HCT116 (cell line): ENCODE results near the gene DCST2. TPM values are rescaled to one million over a fixed set of nuclear protein-coding genes. Genes with fewer than 3 reads are reported as not detected.

ENCODE experiments used
- ATAC-seq: fragments of 200-7000 bp; cut with Tn5 transposase; 2 replicates; pipeline ENCODE4 v1.9.1; 2020; ENCODE audit warnings: mild to moderate bottlenecking, moderate library complexity
- BruUV-seq: library from RNA; stranded (reverse); fragments of 400-500 nt; replicated peaks from 2 replicates; lab custom pipeline; 2021; lab: Mats Ljungman, UMichigan
- CTCF ChIA-PET: fragments of 300-600 bp; sonication (Branson Sonifier 250); formaldehyde crosslinking; loops from one replicate; lab custom pipeline; 2021; ENCODE audit warnings: antibody characterized with exemption; lab: Charles Lee
- POLR2A ChIA-PET: fragments of 300-600, 350-600 bp; sonication (Branson Sonifier 250); formaldehyde crosslinking; loops from one replicate; lab custom pipeline; 2021; ENCODE audit warnings: antibody characterized with exemption; lab: Charles Lee
- RAD21 ChIA-PET, 2 experiments: fragments of 300-600 bp; sonication (Branson Sonifier 250); formaldehyde crosslinking; loops; one replicate each; lab custom pipeline; 2023; ENCODE audit warnings: low total read pairs in 2 of 2; ENCODE audit not compliant: uncharacterized antibody in 2 of 2, unreplicated experiment in 2 of 2, low non-redundant PET in 1 of 2; lab: Charles Lee
- DNase-seq: peaks from one replicate; pipeline ENCODE4 v3.0.0-alpha.2; 2010; ENCODE audit warnings: low read depth, low spot score
- H2AFZ ChIP-seq: fragments of 200-600 bp; shearing (Covaris generic), sonication (generic); 2 replicates; pipeline ENCODE4 v1.6.1; 2017; ENCODE audit warnings: low read depth, mixed run types, mixed read lengths, antibody characterized with exemption, low read length; ENCODE audit not compliant: poor library complexity, severe bottlenecking
- H3K27ac ChIP-seq: 2 replicates; pipeline ENCODE4 v1.5.1; 2012; ENCODE audit warnings: low read depth, low read length
- H3K27me3 ChIP-seq: fragments of 200-600 bp; sonication (generic); 2 replicates; pipeline ENCODE4 v1.6.1; 2016; ENCODE audit warnings: mixed run types, low read length, mixed read lengths; ENCODE audit not compliant: insufficient read depth
- H3K36me3 ChIP-seq, 2 experiments: fragments of 200-500 bp in 1 of 2; fragments of 200-600 bp in 1 of 2; sonication (Bioruptor generic) in 1 of 2; sonication (generic) in 1 of 2; 2 replicates each; pipeline versions ENCODE4 v1.5.1 to v1.6.1; 2014 to 2016; ENCODE audit warnings: low read length in 2 of 2, inconsistent platforms in 1 of 2, mixed read lengths in 1 of 2, mixed run types in 1 of 2; ENCODE audit not compliant: insufficient read depth in 2 of 2, control insufficient read depth in 1 of 2
- H3K4me1 ChIP-seq, 2 experiments: fragments of 200-600 bp in 1 of 2; sonication (generic) in 1 of 2; 2 replicates each; pipeline versions ENCODE4 v1.5.1 to v1.6.1; 2012 to 2017; ENCODE audit warnings: low read length in 2 of 2, inconsistent platforms in 1 of 2, mild to moderate bottlenecking in 1 of 2, mixed read lengths in 1 of 2, mixed run types in 1 of 2, moderate library complexity in 1 of 2; ENCODE audit not compliant: insufficient read depth in 2 of 2, control insufficient read depth in 1 of 2
- H3K4me2 ChIP-seq: fragments of 200-600 bp; sonication (generic); 2 replicates; pipeline ENCODE4 v1.6.1; 2017; ENCODE audit warnings: mixed run types, low read length, mixed read lengths
- H3K4me3 ChIP-seq, 2 experiments: fragments of 200-600 bp in 1 of 2; sonication (generic) in 1 of 2; replicated peaks in 1 of 2; 2 replicates each; pipeline ENCODE4 v1.5.1; 2011 to 2016; ENCODE audit warnings: low read length in 2 of 2, control low read depth in 1 of 2, low read depth in 1 of 2, mild to moderate bottlenecking in 1 of 2, mixed read lengths in 1 of 2, mixed run types in 1 of 2
- H3K79me2 ChIP-seq: fragments of 200-600 bp; sonication (generic); 2 replicates; pipeline ENCODE4 v1.6.1; 2017; ENCODE audit warnings: mild to moderate bottlenecking, mixed run types, low read length, moderate library complexity, mixed read lengths; ENCODE audit not compliant: insufficient read depth
- H3K9ac ChIP-seq: fragments of 200-600 bp; sonication (generic); 2 replicates; pipeline ENCODE4 v1.6.1; 2016; ENCODE audit warnings: low read length, mixed read lengths
- H3K9me2 ChIP-seq: fragments of 200-600 bp; sonication (generic), shearing (Covaris generic); 2 replicates; pipeline ENCODE4 v1.6.1; 2017; ENCODE audit warnings: mixed run types, mild to moderate bottlenecking, moderate library complexity; ENCODE audit not compliant: insufficient read depth
- H3K9me3 ChIP-seq, 2 experiments: fragments of 200-500 bp in 1 of 2; fragments of 200-600 bp in 1 of 2; sonication (Bioruptor generic) in 1 of 2; sonication (generic) in 1 of 2; 2 replicates each; pipeline ENCODE4 v1.6.1; 2014 to 2017; ENCODE audit warnings: low read length in 2 of 2, mixed read lengths in 2 of 2, inconsistent platforms in 1 of 2, low read depth in 1 of 2, mild to moderate bottlenecking in 1 of 2, mixed run types in 1 of 2, moderate library complexity in 1 of 2; ENCODE audit not compliant: control insufficient read depth in 1 of 2, insufficient read depth in 1 of 2
- H4K20me1 ChIP-seq: fragments of 200-600 bp; sonication (generic), shearing (Covaris generic); 2 replicates; pipeline ENCODE4 v1.6.1; 2017; ENCODE audit warnings: mixed run types, mild to moderate bottlenecking, moderate library complexity; ENCODE audit not compliant: insufficient read depth
- EGR1 ChIP-seq: IDR thresholded peaks from 2 replicates; pipeline ENCODE4 v1.6.1; 2012; ENCODE audit warnings: low read depth
- JUND ChIP-seq: IDR thresholded peaks from 2 replicates; pipeline ENCODE4 v1.6.1; 2012
- POLR2AphosphoS5 ChIP-seq: IDR thresholded peaks from 2 replicates; pipeline ENCODE4 v1.6.1; 2011; ENCODE audit warnings: mild to moderate bottlenecking, low read depth, low read length, moderate library complexity
- RAD21 ChIP-seq: IDR thresholded peaks from 2 replicates; pipeline ENCODE4 v1.6.1; 2012; ENCODE audit warnings: low read depth, mild to moderate bottlenecking
- SIN3A ChIP-seq: IDR thresholded peaks from 2 replicates; pipeline ENCODE4 v1.6.1; 2012; ENCODE audit warnings: low read depth
- SP1 ChIP-seq: IDR thresholded peaks from 2 replicates; pipeline ENCODE4 v1.6.1; 2012; ENCODE audit warnings: low read depth
- SRF ChIP-seq: IDR thresholded peaks from 2 replicates; pipeline ENCODE4 v1.6.1; 2012; ENCODE audit warnings: low read depth
- TCF7L2 ChIP-seq: IDR thresholded peaks from 2 replicates; pipeline ENCODE4 v1.7.0; 2011; ENCODE audit warnings: borderline replicate concordance, inconsistent platforms; ENCODE audit not compliant: insufficient read depth, insufficient read length; ENCODE audit errors: extremely low read depth
- YY1 ChIP-seq: IDR thresholded peaks from 2 replicates; pipeline ENCODE4 v1.6.1; 2011; ENCODE audit warnings: low read length, low read depth, moderate library complexity, mild to moderate bottlenecking; ENCODE audit not compliant: insufficient replicate concordance; ENCODE audit errors: extremely low read depth
- ZBTB33 ChIP-seq: IDR thresholded peaks from 2 replicates; pipeline ENCODE4 v1.6.1; 2011; ENCODE audit warnings: mild to moderate bottlenecking, low read length, moderate library complexity; ENCODE audit not compliant: insufficient replicate concordance; ENCODE audit errors: extremely low read depth
- intact Hi-C: fragments of 100-400 bp; cut with micrococcal nuclease; formaldehyde crosslinking; loops from 2 replicates; pipeline ENCODE4 v1.10.0; 2022
- total RNA-seq: library from RNA; stranded (reverse); gene quantifications from one replicate; pipeline ENCODE4 v1.2.1, GENCODE V29; 2021; ENCODE audit not compliant: unreplicated experiment
- TF ChIP-seq, protein P1 (sequence below): IDR thresholded peaks from 2 replicates; pipeline ENCODE4 v1.6.1; 2012
- TF ChIP-seq, protein P2 (sequence below): IDR thresholded peaks from 2 replicates; pipeline ENCODE4 v1.6.1; 2012
- TF ChIP-seq, protein P3 (sequence below), 3 experiments: fragments of 200-600 bp in 1 of 3; sonication (generic) in 1 of 3; IDR thresholded peaks in 2 of 3; conservative IDR thresholded peaks in 1 of 3; 2 replicates each; pipeline ENCODE4 v1.5.1; 2012 to 2017; ENCODE audit warnings: low read depth in 2 of 3, low read length in 2 of 3, antibody characterized with exemption in 1 of 3, borderline replicate concordance in 1 of 3, control low read depth in 1 of 3, mild to moderate bottlenecking in 1 of 3, mixed read lengths in 1 of 3, mixed run types in 1 of 3, moderate library complexity in 1 of 3; ENCODE audit not compliant: insufficient read depth in 1 of 3

Gene DCST2
- total RNA-seq, 1 experiment from 2014 or later, result 2.0 TPM

DNA sequence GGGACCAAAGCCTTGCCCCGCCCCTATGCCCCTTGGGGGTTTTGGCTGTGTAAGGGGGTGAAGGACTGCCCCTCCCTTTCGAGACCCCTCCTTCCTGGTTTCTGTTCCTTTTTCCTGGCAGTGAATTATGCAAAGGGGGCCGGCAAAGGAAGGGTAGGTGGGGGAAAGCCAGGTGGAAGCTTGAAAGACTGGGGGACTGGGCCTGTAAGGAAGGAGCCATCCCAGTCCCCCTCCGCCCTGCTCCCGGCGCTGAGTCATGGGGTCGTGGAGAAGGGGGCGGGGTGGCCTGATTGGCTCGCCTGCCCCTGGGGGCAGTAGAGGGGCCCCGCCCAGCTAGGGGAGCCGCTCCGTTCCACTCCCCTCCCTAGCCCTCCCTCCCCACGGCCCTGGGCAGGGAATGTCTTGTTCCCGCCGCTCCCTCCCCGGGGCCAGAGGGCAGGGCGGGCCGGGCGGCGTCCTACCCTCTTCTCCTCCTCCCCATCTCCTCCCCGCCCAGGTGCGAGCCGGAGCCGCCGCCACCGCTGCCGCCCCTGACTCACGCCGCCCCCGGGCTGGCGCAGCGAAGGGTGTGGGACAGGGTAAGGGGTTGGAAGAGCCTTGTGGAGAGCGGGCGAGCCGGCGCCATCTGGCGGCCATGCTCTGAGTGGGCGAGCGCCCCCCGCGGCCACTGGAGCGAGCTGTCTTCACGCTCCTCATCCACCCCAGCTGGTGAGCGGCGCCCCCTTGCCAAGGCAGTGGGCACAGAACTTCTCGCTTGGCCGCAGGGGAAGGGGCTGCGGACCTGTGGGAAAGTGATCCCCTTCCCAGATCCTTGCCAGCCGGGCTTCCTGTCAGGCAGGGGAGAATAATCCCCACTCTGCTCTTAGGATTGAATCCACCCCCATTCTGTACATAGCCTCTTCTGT is 16.3 kb downstream of the DCST2 start:
- CTCF ChIA-PET, result interaction anchor here (0.6 to 3.0 kb wide), 22 partner anchors 9 to 538 kb away, joined by 3 to 24 read pairs (median 4); partner anchors contain the start of genes ADAM15, PBXIP1 and ZBTB7B
- H3K27ac ChIP-seq, result peak overlapping the region; percentile 89
- peaks cover 30 to 62% of the 10 kb centered on the region in 2 experiments for H3K4me1 ChIP-seq
- H3K27me3 ChIP-seq, result no peaks in the 10 kb centered on the region
- BruUV-seq, result no TSS peak
- H3K9ac ChIP-seq, result peak overlapping the region; percentile 60
- H4K20me1 ChIP-seq, result no peaks in the 10 kb centered on the region
- H3K79me2 ChIP-seq, result peaks cover 11% of the 10 kb centered on the region; the same call in 1 of the 2 replicates
- no peak overlapping the region for H2AFZ ChIP-seq
- no peaks in the 10 kb centered on the region for H3K9me2 ChIP-seq
- H3K4me2 ChIP-seq, result peak overlapping the region; percentile 82
- DNase-seq, result peak; percentile 87
- RAD21 ChIA-PET, result interaction anchor here (0.6 to 1.2 kb wide), 3 partner anchors 47 to 112 kb away, joined by 3 read pairs; partner anchors contain the start of gene SHC1 (in 1 of the 2)
- TF ChIP-seq, protein P1, sequence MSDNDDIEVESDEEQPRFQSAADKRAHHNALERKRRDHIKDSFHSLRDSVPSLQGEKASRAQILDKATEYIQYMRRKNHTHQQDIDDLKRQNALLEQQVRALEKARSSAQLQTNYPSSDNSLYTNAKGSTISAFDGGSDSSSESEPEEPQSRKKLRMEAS, result peak; percentile 79
- TF ChIP-seq TCF7L2 (no peak), SP1 (peak; percentile 80), SIN3A (peak; percentile 43), POLR2AphosphoS5 (peak; percentile 83), ZBTB33 (peak; percentile 56), RAD21 (peak; percentile 86), SRF (no peak), JUND (peak; percentile 74), YY1 (peak; percentile 80), EGR1 (peak; percentile 97)
- TF ChIP-seq, protein P2, sequence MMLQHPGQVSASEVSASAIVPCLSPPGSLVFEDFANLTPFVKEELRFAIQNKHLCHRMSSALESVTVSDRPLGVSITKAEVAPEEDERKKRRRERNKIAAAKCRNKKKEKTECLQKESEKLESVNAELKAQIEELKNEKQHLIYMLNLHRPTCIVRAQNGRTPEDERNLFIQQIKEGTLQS, result no peak
- TF ChIP-seq, protein P3, sequence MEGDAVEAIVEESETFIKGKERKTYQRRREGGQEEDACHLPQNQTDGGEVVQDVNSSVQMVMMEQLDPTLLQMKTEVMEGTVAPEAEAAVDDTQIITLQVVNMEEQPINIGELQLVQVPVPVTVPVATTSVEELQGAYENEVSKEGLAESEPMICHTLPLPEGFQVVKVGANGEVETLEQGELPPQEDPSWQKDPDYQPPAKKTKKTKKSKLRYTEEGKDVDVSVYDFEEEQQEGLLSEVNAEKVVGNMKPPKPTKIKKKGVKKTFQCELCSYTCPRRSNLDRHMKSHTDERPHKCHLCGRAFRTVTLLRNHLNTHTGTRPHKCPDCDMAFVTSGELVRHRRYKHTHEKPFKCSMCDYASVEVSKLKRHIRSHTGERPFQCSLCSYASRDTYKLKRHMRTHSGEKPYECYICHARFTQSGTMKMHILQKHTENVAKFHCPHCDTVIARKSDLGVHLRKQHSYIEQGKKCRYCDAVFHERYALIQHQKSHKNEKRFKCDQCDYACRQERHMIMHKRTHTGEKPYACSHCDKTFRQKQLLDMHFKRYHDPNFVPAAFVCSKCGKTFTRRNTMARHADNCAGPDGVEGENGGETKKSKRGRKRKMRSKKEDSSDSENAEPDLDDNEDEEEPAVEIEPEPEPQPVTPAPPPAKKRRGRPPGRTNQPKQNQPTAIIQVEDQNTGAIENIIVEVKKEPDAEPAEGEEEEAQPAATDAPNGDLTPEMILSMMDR (IDR thresholded peaks at IDR 0.05 in 2 of 3, conservative IDR thresholded peaks at IDR 0.05 in 1 of 3; ENCODE audit: borderline replicate concordance in 1 of 3, insufficient read depth in 1 of 3, low read depth in 2 of 3, low read length in 2 of 3), result peak; percentile 99 to 100 (median 100)
- TF ChIP-seq, all 23 proteins: peak for 10
- Histone ChIP-seq H3K36me3 (peaks cover 6 to 27% of the 10 kb centered on the region in 2 experiments; a peak in 3 of 4 replicates), H3K4me3 (peak overlapping the region; percentile 27 to 47), H3K9me3 (no peaks in the 10 kb centered on the region)
- POLR2A ChIA-PET, result interaction anchor here (0.6 to 1.6 kb wide), 7 partner anchors 10 to 81 kb away, joined by 3 to 8 read pairs (median 4); partner anchors contain the start of gene PMVK
- intact Hi-C loops, result loop anchor here (1.0 to 2.0 kb wide), 3 partner anchors 14 to 68 kb away; partner anchors contain the start of gene ZBTB7B
- peak; percentile 86 for ATAC-seq
